GM10847 (cell line): Measurements from ENCODE around the gene EPB41L2.

Experiments used
- POLR2A ChIP-seq: IDR thresholded peaks from 2 replicates; pipeline ENCODE4 v1.6.1; 2011; ENCODE audit not compliant: insufficient read length; ENCODE audit errors: extremely low read depth

The EPB41L2 gene

GRCh38 chr6:131065112-131065823 is 2.2 kb upstream of the EPB41L2 start:
- TF ChIP-seq POLR2A = no peak

DNA sequence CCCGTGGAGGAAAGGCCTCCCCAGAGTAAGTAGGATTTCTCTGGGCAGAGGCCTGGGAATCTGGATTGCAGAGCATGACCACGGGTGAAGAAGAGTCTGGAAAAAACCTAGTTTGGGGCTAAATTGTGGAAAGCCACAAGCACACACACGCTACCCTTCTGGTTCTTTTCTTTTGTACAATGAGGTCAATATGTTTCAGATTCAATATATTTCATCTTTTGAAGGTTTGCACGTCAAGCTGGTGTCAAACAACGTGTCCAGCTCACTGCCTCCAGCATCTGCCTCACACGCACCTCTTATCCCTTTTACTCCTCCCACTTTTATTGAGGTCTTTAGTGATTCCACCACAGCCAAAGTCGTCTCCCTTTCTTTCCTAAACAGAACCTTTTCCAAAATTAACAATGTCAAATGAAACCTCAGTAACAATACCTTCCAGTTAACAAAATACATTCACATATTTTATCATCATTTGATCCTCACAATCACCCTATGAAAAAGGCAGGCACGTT is 773 bp upstream of the EPB41L2 start:
- TF ChIP-seq POLR2A = no peak

GRCh38 chr6:131062241-131063027 is 611 bp downstream of the EPB41L2 start:
- TF ChIP-seq POLR2A = no peak

DNA sequence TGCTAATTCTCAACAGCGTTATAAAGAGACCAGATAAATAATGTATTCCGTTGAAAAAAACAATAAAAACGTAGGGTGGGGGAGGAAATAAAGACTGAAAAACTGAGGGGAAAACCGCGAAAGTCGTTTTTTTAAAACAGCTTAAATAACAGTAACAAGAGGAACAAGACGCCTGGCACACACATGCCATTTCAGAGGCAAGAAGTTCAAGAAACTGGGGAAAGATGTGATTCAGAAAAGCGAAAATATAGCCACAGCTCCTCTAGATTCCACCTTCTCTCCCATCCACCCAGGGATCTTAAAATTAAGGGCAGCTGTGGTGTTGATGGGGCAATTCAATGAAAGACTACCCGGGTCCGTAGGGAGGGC is 1.3 kb downstream of the EPB41L2 start:
- no peak for TF ChIP-seq POLR2A

- no peak for TF ChIP-seq POLR2A
Observed at GRCh38 chr6:131061041-131061750, 1.8 kb downstream of the EPB41L2 start.

GRCh38 chr6:131060311-131060710 is 2.7 kb downstream of the EPB41L2 start:
- TF ChIP-seq POLR2A = no peak

DNA sequence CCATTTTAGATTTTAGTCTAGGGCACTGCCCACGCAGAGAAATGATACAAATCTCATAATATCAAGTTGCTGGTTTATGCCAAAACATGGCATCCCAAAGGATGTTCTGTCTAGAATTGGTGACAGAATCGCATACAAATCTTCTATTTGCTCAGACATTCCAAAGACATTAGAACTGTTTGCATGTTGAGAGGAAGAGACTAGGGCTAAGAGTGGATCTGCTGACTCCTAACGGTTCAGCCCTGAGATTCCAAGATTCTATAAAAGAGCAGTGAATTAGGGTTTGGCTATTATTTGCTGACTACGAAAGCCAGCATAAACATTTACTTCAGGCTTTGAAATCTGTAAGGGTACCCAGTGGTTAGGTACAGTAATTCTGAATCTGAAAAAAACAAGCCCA is 3.6 kb downstream of the EPB41L2 start:
- TF ChIP-seq POLR2A = no peak

- TF ChIP-seq POLR2A = no peak
Observed at GRCh38 chr6:131058236-131058635, 4.8 kb downstream of the EPB41L2 start.

DNA sequence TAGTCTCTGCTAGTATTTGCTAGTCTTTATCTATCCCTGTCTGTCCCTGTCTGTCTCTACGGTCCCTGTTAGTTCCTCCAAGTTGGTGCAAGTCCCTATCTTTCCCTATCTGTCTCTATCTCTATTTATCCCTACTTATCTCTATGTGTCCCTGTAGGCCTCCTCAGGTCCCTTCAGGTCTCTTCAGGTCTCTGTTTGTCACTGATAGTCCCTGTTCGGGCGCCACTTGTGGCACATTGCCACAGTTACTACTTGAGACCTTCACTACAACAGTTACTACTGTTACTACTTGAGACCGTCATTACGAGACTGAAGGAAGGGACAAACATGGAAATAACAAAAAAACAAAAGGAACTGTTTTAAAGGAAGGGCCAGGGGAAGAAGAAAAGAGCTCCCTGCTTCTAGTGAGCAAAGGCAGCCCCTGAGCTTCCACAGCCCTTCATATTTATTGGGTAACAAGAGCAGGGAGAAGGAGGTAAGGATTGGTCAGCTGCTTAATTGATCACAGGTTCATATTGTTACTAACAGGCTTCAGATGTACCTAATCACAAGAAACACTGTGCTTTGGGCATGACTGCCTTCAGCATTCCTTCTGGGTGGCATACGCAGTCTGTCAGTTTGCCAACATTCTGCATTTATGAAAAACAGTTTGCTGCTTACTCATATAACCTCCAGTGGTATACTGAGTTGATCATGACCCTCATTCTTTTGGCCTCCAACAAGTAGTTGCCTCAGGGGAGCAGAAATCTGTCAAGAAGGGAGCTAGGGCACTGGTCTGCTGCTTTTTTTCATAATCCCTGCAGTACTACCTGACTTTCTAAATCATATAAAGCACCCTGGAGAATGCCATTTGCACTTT is 8.4 kb downstream of the EPB41L2 start:
- TF ChIP-seq POLR2A = no peak

DNA sequence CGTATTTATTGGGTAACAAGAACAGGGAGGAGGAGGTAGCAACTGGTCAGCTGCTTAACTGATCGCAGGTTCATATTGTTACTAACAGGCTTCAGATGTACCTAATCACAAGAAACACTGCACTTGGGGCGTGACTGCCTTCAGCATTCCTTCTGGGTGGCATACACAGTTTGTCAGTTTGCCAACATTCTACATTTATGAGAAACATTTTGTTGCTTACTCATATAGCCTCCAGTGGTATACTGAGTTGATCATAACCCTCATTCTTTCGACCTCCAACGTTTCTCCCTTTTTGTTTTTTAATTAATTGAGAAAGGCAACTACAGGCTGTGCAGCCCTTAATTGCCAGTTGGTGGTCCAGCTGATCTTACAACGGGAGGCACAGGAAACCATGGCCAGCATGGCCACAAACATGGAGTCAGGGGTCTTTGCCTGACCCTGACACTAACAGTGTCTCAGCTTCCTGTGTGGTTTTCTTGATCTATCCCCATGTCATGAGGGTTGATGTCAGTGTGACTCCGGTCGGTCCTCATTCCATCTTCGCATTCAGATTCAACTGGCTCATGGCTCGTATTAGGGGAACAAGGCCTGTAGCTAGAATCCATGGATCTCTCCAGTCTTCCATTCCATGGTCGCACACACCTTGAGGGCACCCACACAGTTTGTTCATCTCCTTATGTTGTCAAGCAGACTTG is 9.4 kb downstream of the EPB41L2 start:
- no peak for TF ChIP-seq POLR2A

DNA sequence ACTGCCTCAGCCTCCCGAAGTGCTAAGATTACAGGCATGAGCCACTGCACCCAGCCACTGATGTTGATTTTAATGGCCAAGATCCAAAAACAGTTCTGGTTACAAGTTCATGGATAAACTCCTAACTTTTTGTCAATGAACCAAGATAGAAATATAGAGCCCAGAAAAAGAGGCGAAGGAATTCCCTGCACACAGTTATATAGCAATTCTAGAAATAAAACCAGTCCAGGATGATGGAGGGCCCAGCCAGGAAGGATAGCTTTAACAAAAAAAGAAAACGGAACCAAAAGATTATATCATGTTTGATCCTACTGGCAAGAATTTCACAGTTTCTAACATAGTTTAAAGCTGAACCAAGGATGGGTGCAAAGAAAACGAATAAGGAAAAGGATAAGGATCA is 10.9 kb downstream of the EPB41L2 start:
- no peak for TF ChIP-seq POLR2A

DNA sequence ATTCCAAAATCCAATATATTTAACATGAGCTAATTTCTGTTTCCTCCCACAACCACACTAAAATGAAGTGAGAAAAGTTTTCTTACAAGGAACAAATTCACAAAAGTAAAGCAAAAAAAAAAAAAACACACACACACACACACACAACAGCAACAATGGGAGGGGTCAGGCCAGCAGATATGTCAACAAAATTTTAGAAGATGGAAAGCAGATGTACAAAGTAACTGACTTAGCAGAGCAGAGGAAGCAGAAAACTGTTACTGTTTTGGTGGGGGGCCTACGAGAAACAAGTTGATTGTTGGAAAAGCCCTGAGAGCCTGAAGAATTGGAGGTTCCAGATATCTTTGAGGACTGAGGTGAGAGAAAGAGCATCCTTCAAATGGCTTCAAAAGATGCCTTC is 11.7 kb downstream of the EPB41L2 start:
- no peak for TF ChIP-seq POLR2A

GRCh38 chr6:131049608-131050007 is 13.4 kb downstream of the EPB41L2 start:
- TF ChIP-seq POLR2A = no peak

DNA sequence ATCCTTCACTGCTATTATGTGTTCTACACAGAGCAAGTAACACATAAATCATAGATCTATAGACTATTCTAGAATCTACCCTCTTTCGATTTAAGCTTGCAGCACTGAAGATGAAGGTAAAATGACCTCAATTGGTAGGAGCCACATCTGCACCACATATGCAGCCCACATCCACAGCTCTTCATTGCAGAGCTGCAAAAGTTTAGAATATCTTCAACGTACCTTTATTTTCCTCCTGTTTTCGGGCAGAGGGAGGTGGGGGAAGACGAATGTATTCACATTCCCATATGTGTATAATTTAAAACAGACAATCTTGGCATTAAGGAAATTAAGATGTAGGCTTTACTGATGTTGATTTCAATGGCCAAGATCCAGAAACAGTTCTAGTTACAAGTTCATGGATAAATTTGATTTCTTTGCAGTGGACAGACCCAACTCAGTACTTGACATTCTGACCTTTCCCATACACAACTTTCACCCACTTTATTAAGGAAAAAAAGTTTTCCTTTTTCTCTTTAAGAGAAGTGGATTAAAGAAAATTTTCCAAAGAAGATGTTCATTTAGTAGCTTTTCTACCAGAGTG is 14.0 kb downstream of the EPB41L2 start:
- TF ChIP-seq POLR2A = no peak
